GM19438 (cell line): ENCODE measurements around the gene GALNT2.
A peak's percentile ranks its signal among the peaks of the same experiment; 100 is the strongest.

Experiments used
- ATAC-seq: cut with Tn5 transposase; IDR thresholded peaks from one replicate; pipeline ENCODE4 v1.9.1; 2021; ENCODE audit warnings: low read depth; ENCODE audit not compliant: unreplicated experiment

GALNT2 gene

GRCh38 chr1:230050973-230051735, 15.9 kb upstream of the GALNT2 start:
- ATAC-seq = no peak

GRCh38 chr1:230052018-230052417, 15.0 kb upstream of the GALNT2 start:
- ATAC-seq = no peak

- ATAC-seq = no peak
Measured at GRCh38 chr1:230052665-230053064, 14.4 kb upstream of the GALNT2 start.

DNA sequence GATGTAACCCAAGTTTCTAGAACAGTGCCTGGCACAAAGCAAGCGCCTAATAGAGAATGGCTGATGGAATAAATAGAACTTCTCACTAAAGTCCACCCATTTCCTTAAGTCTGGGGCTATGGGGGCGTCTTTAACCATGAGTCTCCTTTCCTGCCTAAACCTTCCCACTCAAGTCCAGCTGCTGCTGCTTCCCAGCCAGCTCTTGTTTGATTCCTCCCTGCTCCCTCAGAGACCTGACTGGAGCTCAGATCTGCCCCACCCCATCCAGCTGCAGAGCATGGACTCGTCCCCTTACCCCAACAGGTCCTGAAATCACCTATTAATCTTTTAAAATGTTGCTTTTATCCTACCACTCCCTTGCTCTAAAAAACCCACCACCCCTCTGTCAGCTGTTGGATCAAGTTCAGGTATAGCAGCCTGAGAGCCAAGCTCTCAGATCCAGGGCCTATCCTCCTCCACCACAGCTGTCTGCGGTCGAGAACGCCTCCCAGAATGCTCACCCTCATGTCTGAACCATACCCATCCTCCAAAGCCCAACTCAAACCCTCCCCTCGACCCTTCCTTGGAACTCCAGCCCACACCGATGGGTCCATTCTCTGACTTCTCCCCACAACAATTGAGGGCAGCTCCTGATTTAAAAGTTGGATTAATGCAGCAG, 12.8 kb upstream of the GALNT2 start:
- no peak for ATAC-seq

GRCh38 chr1:230056098-230056497, 10.9 kb upstream of the GALNT2 start:
- ATAC-seq = no peak

- ATAC-seq = no peak
Measured at GRCh38 chr1:230057100-230057499, 9.9 kb upstream of the GALNT2 start.

GRCh38 chr1:230057681-230058565, 9.1 kb upstream of the GALNT2 start:
- ATAC-seq = no peak

DNA sequence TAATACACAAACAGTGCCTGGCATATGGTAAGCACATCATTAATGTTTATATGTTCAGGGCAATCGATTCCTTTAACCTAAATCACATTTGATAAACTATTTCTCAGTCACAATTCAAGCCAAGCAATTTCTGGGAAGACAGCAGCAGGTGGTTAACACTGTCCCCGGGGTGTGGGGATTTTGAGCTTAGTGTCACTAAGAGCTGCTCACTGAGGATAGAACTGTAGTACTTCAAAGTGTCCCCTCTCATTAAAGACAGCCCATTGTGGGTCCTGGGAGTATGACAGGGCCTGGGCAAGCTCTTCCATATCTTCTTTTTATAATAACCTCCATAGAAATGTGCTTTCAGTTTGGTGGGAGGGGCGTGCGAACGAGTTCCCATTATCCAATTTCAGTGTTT, 8.4 kb upstream of the GALNT2 start:
- no peak for ATAC-seq

- ATAC-seq = no peak
Measured at GRCh38 chr1:230061801-230062200, 5.2 kb upstream of the GALNT2 start.

- ATAC-seq = no peak
Measured at GRCh38 chr1:230062521-230062920, 4.5 kb upstream of the GALNT2 start.

DNA sequence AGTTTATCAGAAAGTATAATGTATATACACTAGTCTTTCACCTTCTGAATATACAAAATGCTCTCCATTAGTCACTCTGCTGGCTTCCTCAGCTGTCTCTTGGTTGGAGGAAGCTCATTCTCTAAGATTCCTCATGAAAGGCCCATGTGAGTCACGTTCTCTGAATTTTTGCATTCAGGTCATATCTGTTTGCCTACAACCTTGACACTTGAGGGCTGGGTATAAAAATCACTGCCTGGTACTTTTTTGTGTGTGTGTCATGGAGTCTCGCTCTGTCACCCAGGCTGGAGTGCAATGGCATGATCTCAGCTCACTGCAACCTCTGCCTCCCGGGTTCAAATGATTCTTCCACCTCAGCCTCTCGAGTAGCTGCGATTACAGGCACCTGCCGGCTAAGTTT, 2.8 kb upstream of the GALNT2 start:
- ATAC-seq = no peak

DNA sequence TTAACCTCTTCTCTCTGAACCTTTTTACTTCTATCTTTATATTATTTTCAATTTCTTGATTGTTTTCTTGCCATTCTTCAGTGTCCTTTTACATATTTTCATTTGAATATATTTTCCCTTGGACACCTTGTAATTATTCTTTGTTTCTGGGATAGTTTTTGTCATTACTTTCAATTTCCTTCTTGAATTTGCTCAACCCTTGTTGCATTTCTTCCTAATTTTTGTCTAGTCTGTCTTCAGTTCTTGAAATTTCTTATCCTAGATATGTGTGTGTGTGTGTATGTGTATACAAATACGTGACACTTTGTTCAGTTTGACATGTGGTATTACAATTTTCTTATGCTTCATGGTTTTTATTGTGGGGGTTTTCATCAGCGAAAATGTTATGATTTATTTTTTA, 1.9 kb upstream of the GALNT2 start:
- ATAC-seq = no peak

DNA sequence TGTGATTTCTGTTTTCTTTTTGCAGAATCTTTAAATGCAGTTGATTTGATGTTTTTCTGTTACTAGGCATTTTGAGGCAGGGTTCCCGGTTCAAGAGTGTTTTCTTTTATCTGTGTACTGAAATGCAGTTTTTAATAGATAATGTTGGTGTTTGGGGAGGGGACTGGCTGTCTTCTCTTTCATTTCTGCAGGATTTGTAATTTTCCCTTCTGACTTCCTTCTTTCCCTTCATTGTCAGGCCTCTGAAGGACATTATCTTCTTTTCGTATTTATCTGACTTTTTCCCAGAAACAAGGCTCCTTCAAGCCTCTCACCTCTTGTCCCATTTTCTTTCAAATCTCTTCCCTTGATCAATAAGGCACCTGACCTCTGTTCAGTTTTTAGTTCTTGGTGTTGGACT, 1.5 kb upstream of the GALNT2 start:
- ATAC-seq = no peak

DNA sequence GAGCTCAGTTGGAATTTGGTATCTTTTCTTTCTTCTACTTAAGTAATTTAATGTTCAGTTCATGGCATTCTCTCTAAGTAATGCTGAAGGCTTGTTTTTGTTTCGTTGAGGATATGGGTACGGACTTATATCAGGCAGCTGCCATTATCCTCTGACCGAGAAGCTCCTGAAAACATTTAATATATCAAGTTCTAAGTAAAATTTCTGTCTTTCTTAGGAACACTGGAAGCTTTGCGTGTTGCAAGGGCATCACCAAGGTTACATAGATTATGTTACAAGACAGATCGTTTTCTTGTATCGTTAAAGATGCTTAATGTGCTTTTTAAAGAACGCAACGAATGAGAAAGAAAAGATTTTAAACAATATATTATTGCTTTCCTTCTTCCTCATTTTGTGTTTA, 1.0 kb upstream of the GALNT2 start:
- no peak for ATAC-seq

- ATAC-seq = peak; percentile 25
Measured at GRCh38 chr1:230067419-230067870, 407 bp downstream of the GALNT2 start.

DNA sequence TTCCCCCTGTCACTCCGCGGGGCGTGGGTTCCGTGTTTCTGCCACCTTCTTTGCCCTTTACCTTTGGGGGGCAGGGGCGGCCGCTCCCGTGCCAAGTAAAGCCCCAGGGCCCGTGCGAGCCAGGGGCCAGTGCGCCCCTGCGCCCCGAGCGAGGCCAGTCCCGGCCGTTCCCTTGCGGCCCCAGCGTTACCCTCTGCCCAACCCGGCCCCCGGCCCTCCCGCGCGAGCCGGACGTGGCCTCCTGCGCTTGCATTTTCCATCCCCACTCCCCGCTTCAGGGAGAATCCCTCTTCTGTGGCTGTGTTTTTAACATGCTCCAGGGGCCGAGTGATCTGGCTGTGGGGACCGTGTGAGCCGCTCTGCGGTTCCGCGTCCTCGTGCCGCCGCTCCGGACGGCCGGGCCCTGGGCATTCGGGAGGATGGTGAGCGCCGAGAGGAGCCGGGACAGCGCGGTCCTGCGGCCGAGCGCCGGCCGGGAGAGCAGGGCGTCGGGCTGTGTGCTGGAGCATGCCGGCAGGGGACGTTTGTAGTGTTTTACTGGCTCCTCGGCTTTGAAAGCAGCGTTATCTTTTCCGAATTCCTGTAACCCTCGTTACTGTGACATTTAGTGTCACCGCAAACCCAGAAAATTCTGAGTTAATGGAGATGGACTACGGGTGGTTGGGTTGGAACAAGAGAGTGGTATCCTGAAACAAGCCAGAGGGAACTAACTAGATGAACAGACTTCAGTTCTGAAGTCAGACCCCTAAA, 1.0 kb downstream of the GALNT2 start:
- no peak for ATAC-seq

DNA sequence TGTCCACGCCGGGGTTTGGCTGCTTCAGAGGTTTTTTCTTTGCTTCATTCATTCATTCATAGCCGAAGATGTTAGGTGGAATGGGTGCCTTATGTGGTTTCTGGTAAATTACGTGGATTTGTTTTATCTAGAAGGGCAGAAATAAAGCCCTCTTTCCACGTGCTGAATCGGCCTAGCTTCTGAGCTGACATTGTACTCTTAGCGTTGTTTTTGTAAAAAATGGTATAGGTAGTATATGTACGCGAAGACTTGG, 1.5 kb downstream of the GALNT2 start:
- no peak for ATAC-seq

GRCh38 chr1:230068952-230069684, 2.1 kb downstream of the GALNT2 start:
- no peak for ATAC-seq

GRCh38 chr1:230069796-230070195, 2.8 kb downstream of the GALNT2 start:
- ATAC-seq = no peak
